ENCODE data around the gene MEX3D. TPM values are rescaled to one million over a fixed set of nuclear protein-coding genes. Genes with fewer than 3 reads are reported as not detected.

MEX3D gene
- total and polyA plus RNA-seq, 4 donors, result 0.92 to 9.1 (median 5.2) TPM

DNA sequence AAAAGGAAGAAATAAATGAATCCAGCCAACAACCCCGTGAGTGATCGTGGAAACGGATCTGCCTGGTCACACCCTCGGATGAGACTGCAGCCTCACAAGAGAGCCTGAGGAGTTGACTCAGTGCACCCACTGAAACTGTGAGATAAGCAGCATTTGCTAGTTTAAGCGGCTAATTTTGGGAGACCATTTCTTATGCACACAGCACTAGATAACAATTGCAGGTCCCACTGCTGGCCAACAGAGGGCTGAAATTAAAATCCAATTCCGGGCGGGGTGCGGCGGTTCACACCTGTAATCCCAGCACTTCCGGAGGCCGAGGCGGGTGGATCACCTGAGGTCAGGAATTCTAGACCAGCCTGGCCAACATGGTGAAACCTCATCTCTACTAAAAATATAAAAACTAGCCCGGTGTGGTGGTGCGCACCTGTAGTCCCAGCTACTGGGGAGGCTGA, 33.5 kb upstream of the MEX3D start:
- no peaks in the 10 kb centered on the region for H3K9me3 ChIP-seq (ENCODE audit: control insufficient read depth in 4 of 4, low read length in 3 of 4)
- peaks cover 7 to 21% (median 12%) of the 10 kb centered on the region in 4 donors for H3K36me3 ChIP-seq (ENCODE audit: control insufficient read depth in 4 of 4, insufficient read depth in 3 of 4, low read depth in 1 of 4, low read length in 3 of 4)
- no peak for TF ChIP-seq YY1 (IDR thresholded peaks at IDR 0.05)

DNA sequence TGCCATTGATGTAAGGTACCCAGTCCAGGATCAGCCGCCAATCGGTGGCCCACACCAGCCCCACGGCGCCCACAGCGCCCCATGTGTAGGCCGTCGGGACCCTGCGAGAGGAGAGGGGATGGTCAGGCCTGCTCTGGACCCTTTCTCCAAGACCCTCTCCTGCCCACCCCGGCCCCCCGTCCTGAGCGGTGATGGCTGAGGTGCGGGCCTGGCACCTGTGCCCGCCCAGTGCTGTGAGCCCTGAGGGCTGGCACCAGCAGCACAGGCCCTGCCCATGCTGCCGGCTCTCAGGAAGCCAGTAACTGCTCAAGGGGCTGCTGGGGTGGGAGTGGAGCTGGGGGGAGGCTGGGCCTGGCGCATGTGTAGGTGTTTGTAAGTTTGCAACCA, 31.3 kb upstream of the MEX3D start:
- peaks cover 0 to 16% (median 10%) of the 10 kb centered on the region in 4 donors for H3K4me1 ChIP-seq (ENCODE audit: control insufficient read depth in 4 of 4, insufficient read depth in 4 of 4, low read length in 3 of 4)
- TF ChIP-seq YY1 (IDR thresholded peaks at IDR 0.05) (no peak), GABPA (IDR thresholded peaks at IDR 0.05 in 1 of 2, conservative IDR thresholded peaks at IDR 0.05 in 1 of 2) (no peak), EGR1 (IDR thresholded peaks at IDR 0.05; ENCODE audit: low read depth in 2 of 2) (no peak), RXRA (IDR thresholded peaks at IDR 0.05) (no peak), JUND (IDR thresholded peaks at IDR 0.05) (no peak), FOXA1 (IDR thresholded peaks at IDR 0.05) (no peak), HNF4A (conservative IDR thresholded peaks at IDR 0.05) (no peak), SP1 (IDR thresholded peaks at IDR 0.05) (no peak), RAD21 (IDR thresholded peaks at IDR 0.05) (no peak), FOXA2 (IDR thresholded peaks at IDR 0.05) (no peak), HNF4G (IDR thresholded peaks at IDR 0.05) (no peak)
- TF ChIP-seq, protein P1, sequence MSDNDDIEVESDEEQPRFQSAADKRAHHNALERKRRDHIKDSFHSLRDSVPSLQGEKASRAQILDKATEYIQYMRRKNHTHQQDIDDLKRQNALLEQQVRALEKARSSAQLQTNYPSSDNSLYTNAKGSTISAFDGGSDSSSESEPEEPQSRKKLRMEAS (IDR thresholded peaks at IDR 0.05), result no peak
- TF ChIP-seq, protein P2, sequence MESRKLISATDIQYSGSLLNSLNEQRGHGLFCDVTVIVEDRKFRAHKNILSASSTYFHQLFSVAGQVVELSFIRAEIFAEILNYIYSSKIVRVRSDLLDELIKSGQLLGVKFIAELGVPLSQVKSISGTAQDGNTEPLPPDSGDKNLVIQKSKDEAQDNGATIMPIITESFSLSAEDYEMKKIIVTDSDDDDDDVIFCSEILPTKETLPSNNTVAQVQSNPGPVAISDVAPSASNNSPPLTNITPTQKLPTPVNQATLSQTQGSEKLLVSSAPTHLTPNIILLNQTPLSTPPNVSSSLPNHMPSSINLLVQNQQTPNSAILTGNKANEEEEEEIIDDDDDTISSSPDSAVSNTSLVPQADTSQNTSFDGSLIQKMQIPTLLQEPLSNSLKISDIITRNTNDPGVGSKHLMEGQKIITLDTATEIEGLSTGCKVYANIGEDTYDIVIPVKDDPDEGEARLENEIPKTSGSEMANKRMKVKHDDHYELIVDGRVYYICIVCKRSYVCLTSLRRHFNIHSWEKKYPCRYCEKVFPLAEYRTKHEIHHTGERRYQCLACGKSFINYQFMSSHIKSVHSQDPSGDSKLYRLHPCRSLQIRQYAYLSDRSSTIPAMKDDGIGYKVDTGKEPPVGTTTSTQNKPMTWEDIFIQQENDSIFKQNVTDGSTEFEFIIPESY (IDR thresholded peaks at IDR 0.05), result no peak
- TF ChIP-seq, protein P3, sequence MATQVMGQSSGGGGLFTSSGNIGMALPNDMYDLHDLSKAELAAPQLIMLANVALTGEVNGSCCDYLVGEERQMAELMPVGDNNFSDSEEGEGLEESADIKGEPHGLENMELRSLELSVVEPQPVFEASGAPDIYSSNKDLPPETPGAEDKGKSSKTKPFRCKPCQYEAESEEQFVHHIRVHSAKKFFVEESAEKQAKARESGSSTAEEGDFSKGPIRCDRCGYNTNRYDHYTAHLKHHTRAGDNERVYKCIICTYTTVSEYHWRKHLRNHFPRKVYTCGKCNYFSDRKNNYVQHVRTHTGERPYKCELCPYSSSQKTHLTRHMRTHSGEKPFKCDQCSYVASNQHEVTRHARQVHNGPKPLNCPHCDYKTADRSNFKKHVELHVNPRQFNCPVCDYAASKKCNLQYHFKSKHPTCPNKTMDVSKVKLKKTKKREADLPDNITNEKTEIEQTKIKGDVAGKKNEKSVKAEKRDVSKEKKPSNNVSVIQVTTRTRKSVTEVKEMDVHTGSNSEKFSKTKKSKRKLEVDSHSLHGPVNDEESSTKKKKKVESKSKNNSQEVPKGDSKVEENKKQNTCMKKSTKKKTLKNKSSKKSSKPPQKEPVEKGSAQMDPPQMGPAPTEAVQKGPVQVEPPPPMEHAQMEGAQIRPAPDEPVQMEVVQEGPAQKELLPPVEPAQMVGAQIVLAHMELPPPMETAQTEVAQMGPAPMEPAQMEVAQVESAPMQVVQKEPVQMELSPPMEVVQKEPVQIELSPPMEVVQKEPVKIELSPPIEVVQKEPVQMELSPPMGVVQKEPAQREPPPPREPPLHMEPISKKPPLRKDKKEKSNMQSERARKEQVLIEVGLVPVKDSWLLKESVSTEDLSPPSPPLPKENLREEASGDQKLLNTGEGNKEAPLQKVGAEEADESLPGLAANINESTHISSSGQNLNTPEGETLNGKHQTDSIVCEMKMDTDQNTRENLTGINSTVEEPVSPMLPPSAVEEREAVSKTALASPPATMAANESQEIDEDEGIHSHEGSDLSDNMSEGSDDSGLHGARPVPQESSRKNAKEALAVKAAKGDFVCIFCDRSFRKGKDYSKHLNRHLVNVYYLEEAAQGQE (IDR thresholded peaks at IDR 0.05), result no peak
- TF ChIP-seq, protein P4, sequence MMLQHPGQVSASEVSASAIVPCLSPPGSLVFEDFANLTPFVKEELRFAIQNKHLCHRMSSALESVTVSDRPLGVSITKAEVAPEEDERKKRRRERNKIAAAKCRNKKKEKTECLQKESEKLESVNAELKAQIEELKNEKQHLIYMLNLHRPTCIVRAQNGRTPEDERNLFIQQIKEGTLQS (IDR thresholded peaks at IDR 0.05), result no peak
- TF ChIP-seq, protein P5, sequence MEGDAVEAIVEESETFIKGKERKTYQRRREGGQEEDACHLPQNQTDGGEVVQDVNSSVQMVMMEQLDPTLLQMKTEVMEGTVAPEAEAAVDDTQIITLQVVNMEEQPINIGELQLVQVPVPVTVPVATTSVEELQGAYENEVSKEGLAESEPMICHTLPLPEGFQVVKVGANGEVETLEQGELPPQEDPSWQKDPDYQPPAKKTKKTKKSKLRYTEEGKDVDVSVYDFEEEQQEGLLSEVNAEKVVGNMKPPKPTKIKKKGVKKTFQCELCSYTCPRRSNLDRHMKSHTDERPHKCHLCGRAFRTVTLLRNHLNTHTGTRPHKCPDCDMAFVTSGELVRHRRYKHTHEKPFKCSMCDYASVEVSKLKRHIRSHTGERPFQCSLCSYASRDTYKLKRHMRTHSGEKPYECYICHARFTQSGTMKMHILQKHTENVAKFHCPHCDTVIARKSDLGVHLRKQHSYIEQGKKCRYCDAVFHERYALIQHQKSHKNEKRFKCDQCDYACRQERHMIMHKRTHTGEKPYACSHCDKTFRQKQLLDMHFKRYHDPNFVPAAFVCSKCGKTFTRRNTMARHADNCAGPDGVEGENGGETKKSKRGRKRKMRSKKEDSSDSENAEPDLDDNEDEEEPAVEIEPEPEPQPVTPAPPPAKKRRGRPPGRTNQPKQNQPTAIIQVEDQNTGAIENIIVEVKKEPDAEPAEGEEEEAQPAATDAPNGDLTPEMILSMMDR (IDR thresholded peaks at IDR 0.05; ENCODE audit: low read depth, low read length, missing input control), result no peak
- H3K27me3 ChIP-seq (ENCODE audit: control insufficient read depth in 4 of 4, insufficient read depth in 4 of 4, low read length in 3 of 4), result no peaks in the 10 kb centered on the region
- no peaks in the 10 kb centered on the region for H3K9me3 ChIP-seq (ENCODE audit: control insufficient read depth in 4 of 4, low read length in 3 of 4)
- H3K9ac ChIP-seq (ENCODE audit: low read depth in 1 of 2, low read length in 2 of 2), result no peak overlapping the region
- 95% methylated on average over 15 of the region's 15 CpGs for WGBS
- DNase-seq (ENCODE audit: low spot score), result no peak
- no peak overlapping the region for H3K4me3 ChIP-seq (ENCODE audit: low read depth in 1 of 3, low read length in 3 of 3)
- H3K36me3 ChIP-seq (ENCODE audit: control insufficient read depth in 4 of 4, insufficient read depth in 3 of 4, low read depth in 1 of 4, low read length in 3 of 4), result peaks cover 7 to 24% (median 12%) of the 10 kb centered on the region in 4 donors
- H3K27ac ChIP-seq (ENCODE audit: low read depth in 1 of 2, low read length in 2 of 2), result no peak overlapping the region

More for the DNA sequence above, 33.5 kb upstream of the MEX3D start:
- Histone ChIP-seq H3K9ac (ENCODE audit: low read depth in 1 of 2, low read length in 2 of 2) (no peak overlapping the region), H3K4me3 (ENCODE audit: low read depth in 1 of 3, low read length in 3 of 3) (no peak overlapping the region), H3K4me1 (ENCODE audit: control insufficient read depth in 4 of 4, insufficient read depth in 4 of 4, low read length in 3 of 4) (peaks cover 5 to 26% (median 19%) of the 10 kb centered on the region in 4 donors), H3K27ac (ENCODE audit: low read depth in 1 of 2, low read length in 2 of 2) (no peak overlapping the region), H3K27me3 (ENCODE audit: control insufficient read depth in 4 of 4, insufficient read depth in 4 of 4, low read length in 3 of 4) (no peaks in the 10 kb centered on the region)
- 90% methylated on average over 14 of the region's 14 CpGs for WGBS
- no peak for DNase-seq (ENCODE audit: low spot score)
